ENCODE measurements around the gene C12orf43. TPM values are rescaled to one million over a fixed set of nuclear protein-coding genes. Genes with fewer than 3 reads are reported as not detected.

The C12orf43 gene
- total RNA-seq, 3 donors from 2014 or later, result 9.4 to 13.0 (median 9.8) TPM

GRCh38 chr12:120988234-120988633 is 28.1 kb downstream of the C12orf43 start:
- Histone ChIP-seq H3K4me3 (no peak overlapping the region), H3K27me3 (no peaks in the 10 kb centered on the region), H3K4me1 (no peaks in the 10 kb centered on the region), H3K36me3 (no peaks in the 10 kb centered on the region), H3K27ac (no peak overlapping the region), H3K9me3 (no peaks in the 10 kb centered on the region)
- no peak for TF ChIP-seq CTCF (IDR thresholded peaks at IDR 0.05)
- TF ChIP-seq POLR2AphosphoS5 (IDR thresholded peaks at IDR 0.05), result no peak
- TF ChIP-seq POLR2A (IDR thresholded peaks at IDR 0.05), result no peak
- intact Hi-C loops (cut with DNase I; ENCODE audit: low total_unique reads), result no loop called here
- DNase-seq (ENCODE audit: low spot score in 2 of 2), result no peak

- no peak overlapping the region for H3K4me3 ChIP-seq
- no peaks in the 10 kb centered on the region for H3K4me1 ChIP-seq
- no peaks in the 10 kb centered on the region for H3K27me3 ChIP-seq
- TF ChIP-seq CTCF (IDR thresholded peaks at IDR 0.05), result no peak
- no peak for TF ChIP-seq POLR2A (IDR thresholded peaks at IDR 0.05)
- no peak for TF ChIP-seq POLR2AphosphoS5 (IDR thresholded peaks at IDR 0.05)
- intact Hi-C loops (cut with DNase I; ENCODE audit: low total_unique reads), result no loop called here
- DNase-seq (ENCODE audit: low spot score in 2 of 2), result no peak
- no peak overlapping the region for H3K27ac ChIP-seq
- H3K36me3 ChIP-seq, result no peaks in the 10 kb centered on the region
- no peaks in the 10 kb centered on the region for H3K9me3 ChIP-seq
Observed at GRCh38 chr12:120984351-120984898, 31.9 kb downstream of the C12orf43 start.

GRCh38 chr12:120983759-120984158 is 32.5 kb downstream of the C12orf43 start:
- Histone ChIP-seq H3K27ac (no peak overlapping the region), H3K4me1 (no peaks in the 10 kb centered on the region), H3K36me3 (no peaks in the 10 kb centered on the region), H3K27me3 (no peaks in the 10 kb centered on the region), H3K4me3 (no peak overlapping the region), H3K9me3 (no peaks in the 10 kb centered on the region)
- no peak for DNase-seq (ENCODE audit: low spot score in 2 of 2)
- TF ChIP-seq POLR2AphosphoS5 (IDR thresholded peaks at IDR 0.05), result no peak
- no peak for TF ChIP-seq POLR2A (IDR thresholded peaks at IDR 0.05)
- no peak for TF ChIP-seq CTCF (IDR thresholded peaks at IDR 0.05)
- intact Hi-C loops (cut with DNase I; ENCODE audit: low total_unique reads), result no loop called here

- TF ChIP-seq CTCF (IDR thresholded peaks at IDR 0.05) (no peak), POLR2A (IDR thresholded peaks at IDR 0.05) (no peak), POLR2AphosphoS5 (IDR thresholded peaks at IDR 0.05) (no peak)
- no peak for DNase-seq (ENCODE audit: low spot score in 2 of 2)
- Histone ChIP-seq H3K27me3 (no peaks in the 10 kb centered on the region), H3K36me3 (no peaks in the 10 kb centered on the region), H3K9me3 (no peaks in the 10 kb centered on the region), H3K27ac (no peak overlapping the region), H3K4me3 (no peak overlapping the region), H3K4me1 (no peaks in the 10 kb centered on the region)
- intact Hi-C loops (cut with DNase I; ENCODE audit: low total_unique reads), result no loop called here
Observed at GRCh38 chr12:120982659-120983058, 33.6 kb downstream of the C12orf43 start.

GRCh38 chr12:120981407-120981941 is 34.8 kb downstream of the C12orf43 start:
- Histone ChIP-seq H3K27me3 (no peaks in the 10 kb centered on the region), H3K9me3 (no peaks in the 10 kb centered on the region), H3K4me3 (no peak overlapping the region), H3K4me1 (no peaks in the 10 kb centered on the region), H3K36me3 (no peaks in the 10 kb centered on the region), H3K27ac (no peak overlapping the region)
- no peak for DNase-seq (ENCODE audit: low spot score in 2 of 2)
- intact Hi-C loops (cut with DNase I; ENCODE audit: low total_unique reads), result no loop called here
- TF ChIP-seq CTCF (IDR thresholded peaks at IDR 0.05) (no peak), POLR2A (IDR thresholded peaks at IDR 0.05) (no peak), POLR2AphosphoS5 (IDR thresholded peaks at IDR 0.05) (no peak)

Data from breast epithelium (tissue), 4 donors.